ENCODE data around the gene UTS2R. TPM values are rescaled to one million over a fixed set of nuclear protein-coding genes. Genes with fewer than 3 reads are reported as not detected.
A peak's percentile ranks its signal among the peaks of the same experiment; 100 is the strongest.

Gene UTS2R
- total RNA-seq, 1 donor = not detected

DNA sequence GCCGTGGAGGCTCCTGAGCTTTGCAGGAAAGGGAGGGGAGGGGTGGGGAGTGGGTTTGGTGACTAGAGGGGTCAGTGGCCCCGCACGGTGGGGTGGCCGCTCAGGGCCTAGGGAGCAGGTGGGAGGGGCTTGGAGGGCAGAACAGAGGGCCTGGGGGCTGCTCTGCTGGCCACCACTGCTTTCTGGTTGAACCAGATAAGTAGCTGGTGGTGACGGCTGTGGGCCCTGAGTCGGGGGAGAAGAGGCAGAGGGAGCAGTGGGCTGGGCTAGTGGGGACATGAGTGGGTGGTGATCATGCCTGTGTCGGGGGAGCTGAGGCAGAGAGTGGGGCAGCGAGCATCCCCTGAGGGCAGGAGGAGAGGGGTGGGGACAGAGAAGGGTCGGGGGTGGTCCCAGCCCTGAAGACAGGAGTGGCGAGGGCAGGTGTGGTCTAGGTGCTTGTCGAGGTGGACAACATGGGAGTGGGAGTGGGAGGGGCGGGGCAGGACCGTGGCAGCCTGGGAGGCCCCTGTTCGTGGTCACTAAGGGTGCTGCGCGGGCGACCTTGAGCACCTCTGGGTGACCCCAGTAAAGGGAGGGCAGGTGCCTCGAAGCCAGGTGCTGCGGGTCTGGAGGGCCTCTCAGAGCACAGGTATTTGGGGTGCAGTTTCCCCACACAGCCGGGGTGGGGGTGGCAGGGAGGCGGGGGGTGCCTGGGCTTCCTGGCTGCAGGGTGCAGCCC lies 47.9 kb upstream of the UTS2R start:
- H3K27ac ChIP-seq (ENCODE audit: low read depth, low read length) = no peak overlapping the region
- no peak overlapping the region for H2AFZ ChIP-seq (ENCODE audit: low read length)
- no peaks in the 10 kb centered on the region for H3K79me2 ChIP-seq (ENCODE audit: insufficient read depth, low read length)
- TF ChIP-seq, protein P1, sequence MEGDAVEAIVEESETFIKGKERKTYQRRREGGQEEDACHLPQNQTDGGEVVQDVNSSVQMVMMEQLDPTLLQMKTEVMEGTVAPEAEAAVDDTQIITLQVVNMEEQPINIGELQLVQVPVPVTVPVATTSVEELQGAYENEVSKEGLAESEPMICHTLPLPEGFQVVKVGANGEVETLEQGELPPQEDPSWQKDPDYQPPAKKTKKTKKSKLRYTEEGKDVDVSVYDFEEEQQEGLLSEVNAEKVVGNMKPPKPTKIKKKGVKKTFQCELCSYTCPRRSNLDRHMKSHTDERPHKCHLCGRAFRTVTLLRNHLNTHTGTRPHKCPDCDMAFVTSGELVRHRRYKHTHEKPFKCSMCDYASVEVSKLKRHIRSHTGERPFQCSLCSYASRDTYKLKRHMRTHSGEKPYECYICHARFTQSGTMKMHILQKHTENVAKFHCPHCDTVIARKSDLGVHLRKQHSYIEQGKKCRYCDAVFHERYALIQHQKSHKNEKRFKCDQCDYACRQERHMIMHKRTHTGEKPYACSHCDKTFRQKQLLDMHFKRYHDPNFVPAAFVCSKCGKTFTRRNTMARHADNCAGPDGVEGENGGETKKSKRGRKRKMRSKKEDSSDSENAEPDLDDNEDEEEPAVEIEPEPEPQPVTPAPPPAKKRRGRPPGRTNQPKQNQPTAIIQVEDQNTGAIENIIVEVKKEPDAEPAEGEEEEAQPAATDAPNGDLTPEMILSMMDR (IDR thresholded peaks at IDR 0.05; ENCODE audit: extremely low read depth, low read depth, low read length) = no peak
- H3K36me3 ChIP-seq (ENCODE audit: insufficient read depth, low read length) = no peaks in the 10 kb centered on the region
- no peak overlapping the region for H3K4me3 ChIP-seq (ENCODE audit: insufficient read depth, low read length)
- H3K4me2 ChIP-seq (ENCODE audit: insufficient read depth, low read length) = no peak overlapping the region
- peaks cover 9% of the 10 kb centered on the region for H3K27me3 ChIP-seq (ENCODE audit: insufficient read depth, low read length)
- no peaks in the 10 kb centered on the region for H3K4me1 ChIP-seq (ENCODE audit: insufficient read depth, low read length)
- no peaks in the 10 kb centered on the region for H3K9me3 ChIP-seq (ENCODE audit: low read depth, low read length)
- DNase-seq (ENCODE audit: insufficient read length, low spot score, missing footprints) = peak; percentile 86
- H4K20me1 ChIP-seq (ENCODE audit: insufficient read depth, low read length) = no peaks in the 10 kb centered on the region

DNA sequence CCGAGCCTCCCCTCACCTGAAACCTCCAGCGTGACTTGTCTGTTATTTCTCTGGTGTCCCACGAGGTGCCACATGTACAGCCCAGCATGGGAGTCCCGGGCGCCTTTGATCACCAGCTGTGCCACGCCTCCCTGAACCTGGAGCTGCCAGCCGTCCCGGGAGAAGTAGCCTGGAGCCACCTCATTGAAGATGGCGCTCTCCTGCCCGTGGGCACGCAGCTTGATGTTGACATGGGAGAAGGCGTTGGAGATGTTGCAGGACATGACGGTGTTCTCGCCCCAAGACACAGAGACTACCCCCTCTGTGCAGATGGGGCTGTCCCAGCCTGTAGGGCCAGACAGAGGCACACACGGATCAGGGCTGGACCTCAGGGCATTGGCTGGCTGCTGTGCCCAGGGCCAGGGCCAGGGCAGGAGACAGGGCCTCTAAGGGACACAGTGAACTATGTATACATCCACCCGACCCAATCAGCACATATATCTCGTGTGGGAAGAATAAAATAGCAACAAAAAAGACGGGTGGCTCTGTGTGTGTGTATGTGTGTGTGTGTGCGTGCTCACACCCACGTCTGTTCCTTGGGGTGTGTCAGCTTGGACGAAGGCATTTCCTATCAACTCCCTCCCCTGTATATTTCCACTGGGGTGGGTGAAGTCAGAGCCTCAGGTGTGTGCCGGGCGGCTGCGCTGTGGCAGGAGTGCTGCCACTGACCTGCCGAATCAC lies 46.8 kb upstream of the UTS2R start:
- DNase-seq (ENCODE audit: insufficient read length, low spot score, missing footprints) = peak; percentile 86
- H3K4me2 ChIP-seq (ENCODE audit: insufficient read depth, low read length) = no peak overlapping the region
- H3K4me3 ChIP-seq (ENCODE audit: insufficient read depth, low read length) = no peak overlapping the region
- no peaks in the 10 kb centered on the region for H3K4me1 ChIP-seq (ENCODE audit: insufficient read depth, low read length)
- H4K20me1 ChIP-seq (ENCODE audit: insufficient read depth, low read length) = no peaks in the 10 kb centered on the region
- no peaks in the 10 kb centered on the region for H3K79me2 ChIP-seq (ENCODE audit: insufficient read depth, low read length)
- no peaks in the 10 kb centered on the region for H3K9me3 ChIP-seq (ENCODE audit: low read depth, low read length)
- H2AFZ ChIP-seq (ENCODE audit: low read length) = no peak overlapping the region
- no peak overlapping the region for H3K27ac ChIP-seq (ENCODE audit: low read depth, low read length)
- TF ChIP-seq, protein P1 (IDR thresholded peaks at IDR 0.05; ENCODE audit: extremely low read depth, low read depth, low read length) = no peak
- H3K36me3 ChIP-seq (ENCODE audit: insufficient read depth, low read length) = no peaks in the 10 kb centered on the region
- peaks cover 9% of the 10 kb centered on the region for H3K27me3 ChIP-seq (ENCODE audit: insufficient read depth, low read length)

DNA sequence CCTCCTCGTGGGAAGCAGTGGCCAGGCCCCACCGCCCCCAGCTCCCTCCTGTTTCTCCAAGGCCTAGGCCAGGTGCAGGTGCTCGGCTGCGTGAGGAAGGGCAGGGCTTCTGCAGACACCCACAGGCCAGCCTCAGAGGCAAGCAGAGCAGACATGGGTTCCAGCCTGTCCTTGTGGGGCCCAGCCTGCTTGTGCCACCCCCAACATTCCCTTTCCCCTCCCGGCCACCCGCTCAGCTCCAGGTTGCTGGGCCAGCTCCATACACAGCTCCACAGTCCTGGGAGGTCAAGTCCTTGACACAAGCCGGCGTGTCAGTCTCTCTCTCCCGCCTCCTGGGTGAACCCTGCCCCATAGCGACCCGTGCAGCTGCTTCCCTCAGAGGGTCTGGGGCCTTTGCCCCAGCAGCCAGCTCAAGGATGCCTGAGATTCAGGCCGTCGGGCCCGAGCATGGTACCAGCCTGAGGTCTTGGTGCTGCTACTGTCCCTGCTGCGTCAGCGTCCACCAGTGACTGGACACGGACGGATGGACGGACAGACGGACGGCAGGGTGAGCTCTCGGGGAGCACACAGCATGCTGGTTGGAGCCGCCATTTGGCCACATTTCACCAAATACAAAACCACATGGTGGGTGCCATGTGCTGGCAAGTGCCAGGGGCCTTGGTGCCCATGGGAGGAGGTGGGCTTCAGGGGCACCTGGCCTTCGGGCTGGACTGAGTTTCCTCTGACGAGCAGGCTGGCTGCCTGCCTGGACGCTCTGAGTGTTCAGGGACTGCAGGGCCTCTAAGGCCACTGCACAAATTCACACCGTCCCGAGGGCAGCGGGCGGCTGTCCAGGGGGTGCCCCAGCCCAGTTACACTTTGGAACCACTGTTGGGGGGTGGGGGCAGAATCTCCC lies 46.0 kb upstream of the UTS2R start:
- peak; percentile 91 for DNase-seq (ENCODE audit: insufficient read length, low spot score, missing footprints)
- Histone ChIP-seq H2AFZ (ENCODE audit: low read length) (no peak overlapping the region), H3K4me1 (ENCODE audit: insufficient read depth, low read length) (peaks cover 3% of the 10 kb centered on the region), H3K9me3 (ENCODE audit: low read depth, low read length) (no peaks in the 10 kb centered on the region), H3K27me3 (ENCODE audit: insufficient read depth, low read length) (peaks cover 15% of the 10 kb centered on the region), H3K4me3 (ENCODE audit: insufficient read depth, low read length) (no peak overlapping the region), H3K4me2 (ENCODE audit: insufficient read depth, low read length) (no peak overlapping the region), H3K36me3 (ENCODE audit: insufficient read depth, low read length) (no peaks in the 10 kb centered on the region), H4K20me1 (ENCODE audit: insufficient read depth, low read length) (no peaks in the 10 kb centered on the region), H3K79me2 (ENCODE audit: insufficient read depth, low read length) (no peaks in the 10 kb centered on the region), H3K27ac (ENCODE audit: low read depth, low read length) (no peak overlapping the region)
- TF ChIP-seq, protein P1 (IDR thresholded peaks at IDR 0.05; ENCODE audit: extremely low read depth, low read depth, low read length) = no peak
